OCI-LY7 (cell line): Measurements from ENCODE around the gene NLN. TPM values are rescaled to one million over a fixed set of nuclear protein-coding genes. Genes with fewer than 3 reads are reported as not detected.

Experiments
- BruUV-seq: library from RNA; stranded (reverse); fragments of 400-500 nt; replicated peaks from 2 replicates; lab custom pipeline; 2021; lab: Mats Ljungman, UMichigan
- CTCF ChIA-PET: fragments of 300-600 bp; sonication (Branson Sonifier 250); formaldehyde crosslinking; loops from one replicate; lab custom pipeline; 2022; ENCODE audit warnings: antibody characterized with exemption; ENCODE audit not compliant: unreplicated experiment; lab: Charles Lee
- POLR2A ChIA-PET: fragments of 300-600 bp; sonication (Branson Sonifier 250); formaldehyde crosslinking; loops from one replicate; lab custom pipeline; 2022; ENCODE audit warnings: antibody characterized with exemption; lab: Charles Lee
- DNase-seq: peaks from one replicate; pipeline ENCODE4 v3.0.0-alpha.2; 2015; ENCODE audit warnings: low spot score
- H2AFZ ChIP-seq: fragments of 200-600 bp; sonication (generic), shearing (Covaris generic); 2 replicates; pipeline ENCODE4 v1.6.1; 2014; ENCODE audit warnings: mild to moderate bottlenecking, antibody characterized with exemption, low read length, moderate library complexity
- H3K27ac ChIP-seq: fragments of 200-600 bp; sonication (generic); 2 replicates; pipeline ENCODE4 v1.5.1; 2014; ENCODE audit warnings: mixed run types, low read depth, mild to moderate bottlenecking, moderate library complexity, low read length, inconsistent platforms; ENCODE audit not compliant: poor library complexity, severe bottlenecking
- H3K36me3 ChIP-seq: fragments of 200-600 bp; sonication (generic); 2 replicates; pipeline ENCODE4 v1.6.1; 2014; ENCODE audit warnings: mild to moderate bottlenecking, antibody characterized with exemption, low read length, moderate library complexity, mixed read lengths; ENCODE audit not compliant: insufficient read depth
- H3K4me1 ChIP-seq: fragments of 200-600 bp; sonication (generic); 2 replicates; pipeline ENCODE4 v1.5.1; 2014; ENCODE audit warnings: mild to moderate bottlenecking, low read length; ENCODE audit not compliant: insufficient read depth, poor library complexity, severe bottlenecking
- H3K4me2 ChIP-seq: fragments of 200-600 bp; sonication (generic); 2 replicates; pipeline ENCODE4 v1.6.1; 2014; ENCODE audit warnings: mild to moderate bottlenecking, low read length
- H3K4me3 ChIP-seq: fragments of 200-600 bp; sonication (generic); 2 replicates; pipeline ENCODE4 v1.5.1; 2014; ENCODE audit warnings: mild to moderate bottlenecking, low read depth, low read length; ENCODE audit not compliant: poor library complexity, severe bottlenecking
- H3K79me2 ChIP-seq: fragments of 200-600 bp; sonication (generic); 2 replicates; pipeline ENCODE4 v1.6.1; 2016; ENCODE audit warnings: low read depth, mild to moderate bottlenecking, low read length, moderate library complexity, mixed read lengths; ENCODE audit not compliant: insufficient read depth
- H3K9me2 ChIP-seq: fragments of 200-600 bp; sonication (generic); 2 replicates; pipeline ENCODE4 v1.6.1; 2016; ENCODE audit warnings: mild to moderate bottlenecking, low read length, mixed read lengths; ENCODE audit not compliant: insufficient read depth
- H3K9me3 ChIP-seq: fragments of 200-600 bp; sonication (generic); 2 replicates; pipeline ENCODE4 v1.6.1; 2014; ENCODE audit warnings: mild to moderate bottlenecking, mixed run types, low read length, mixed read lengths
- H4K20me1 ChIP-seq: fragments of 200-600 bp; sonication (generic); 2 replicates; pipeline ENCODE4 v1.6.1; 2014; ENCODE audit warnings: mild to moderate bottlenecking, antibody characterized with exemption, low read length, moderate library complexity, mixed read lengths; ENCODE audit not compliant: insufficient read depth
- EZH2phosphoT487 ChIP-seq: fragments of 200-600 bp; sonication (generic); IDR thresholded peaks from 2 replicates; pipeline ENCODE4 v1.6.1; 2018; ENCODE audit warnings: low read depth, borderline replicate concordance, mild to moderate bottlenecking, mixed run types, antibody characterized with exemption, low read length, moderate library complexity, mixed read lengths
- intact Hi-C: fragments of 100-400 bp; cut with micrococcal nuclease; formaldehyde crosslinking; loops from one replicate; pipeline ENCODE4 v1.10.0; 2022; ENCODE audit not compliant: unreplicated experiment
- total RNA-seq, 2 experiments: library from RNA; depleted of rRNA in 1 of 2; stranded (reverse); fragments of >200 nt in 1 of 2; shearing (Covaris generic) in 1 of 2; gene quantifications; 2 replicates each; pipeline ENCODE4 v1.2.3, GENCODE V29; 2014 to 2022
- TF ChIP-seq, protein P1 (sequence below): fragments of 200-600 bp; sonication (generic); conservative IDR thresholded peaks from 2 replicates; pipeline ENCODE4 v1.5.1; 2014; ENCODE audit warnings: mild to moderate bottlenecking, antibody characterized with exemption, low read length, moderate library complexity, mixed read lengths

NLN gene
- total RNA-seq, 2 experiments from 2014 or later = 14.9 to 26.0 TPM

DNA sequence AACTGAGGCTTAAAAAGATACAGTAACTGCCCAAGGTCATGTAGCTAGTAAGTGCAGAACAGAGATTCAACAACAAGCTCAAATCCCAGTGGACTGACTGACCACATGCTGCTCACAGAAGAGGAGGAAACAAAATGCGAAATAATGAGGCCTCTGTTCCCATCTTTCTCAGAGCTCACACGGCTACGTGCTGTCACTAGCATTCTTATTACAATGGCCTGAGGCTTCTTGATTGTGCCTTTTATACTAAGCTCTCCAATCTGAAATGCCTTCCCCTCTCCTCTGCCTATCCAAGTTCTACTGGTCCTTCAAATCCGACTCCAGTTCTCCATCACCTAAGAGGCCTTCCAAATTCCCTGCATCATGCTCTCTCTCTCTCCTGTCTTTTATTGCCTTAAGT is 26.1 kb upstream of the NLN start:
- POLR2A ChIA-PET = interaction anchor here (1.0 kb wide), 2 partner anchors 15 to 20 kb away, joined by 3 read pairs; no protein-coding TSS in a partner anchor
- Histone ChIP-seq H3K4me2 (no peak overlapping the region), H3K9me3 (no peaks in the 10 kb centered on the region), H3K27ac (no peak overlapping the region), H3K36me3 (peaks cover 33% of the 10 kb centered on the region), H3K9me2 (no peaks in the 10 kb centered on the region), H2AFZ (no peak overlapping the region), H3K4me3 (no peak overlapping the region), H3K4me1 (peaks cover 22% of the 10 kb centered on the region), H3K79me2 (no peaks in the 10 kb centered on the region), H4K20me1 (no peaks in the 10 kb centered on the region)
- no peak for DNase-seq
- CTCF ChIA-PET = no interaction called here
- no TSS peak for BruUV-seq
- intact Hi-C loops = no loop called here
- TF ChIP-seq EZH2phosphoT487 = no peak
- TF ChIP-seq, protein P1, sequence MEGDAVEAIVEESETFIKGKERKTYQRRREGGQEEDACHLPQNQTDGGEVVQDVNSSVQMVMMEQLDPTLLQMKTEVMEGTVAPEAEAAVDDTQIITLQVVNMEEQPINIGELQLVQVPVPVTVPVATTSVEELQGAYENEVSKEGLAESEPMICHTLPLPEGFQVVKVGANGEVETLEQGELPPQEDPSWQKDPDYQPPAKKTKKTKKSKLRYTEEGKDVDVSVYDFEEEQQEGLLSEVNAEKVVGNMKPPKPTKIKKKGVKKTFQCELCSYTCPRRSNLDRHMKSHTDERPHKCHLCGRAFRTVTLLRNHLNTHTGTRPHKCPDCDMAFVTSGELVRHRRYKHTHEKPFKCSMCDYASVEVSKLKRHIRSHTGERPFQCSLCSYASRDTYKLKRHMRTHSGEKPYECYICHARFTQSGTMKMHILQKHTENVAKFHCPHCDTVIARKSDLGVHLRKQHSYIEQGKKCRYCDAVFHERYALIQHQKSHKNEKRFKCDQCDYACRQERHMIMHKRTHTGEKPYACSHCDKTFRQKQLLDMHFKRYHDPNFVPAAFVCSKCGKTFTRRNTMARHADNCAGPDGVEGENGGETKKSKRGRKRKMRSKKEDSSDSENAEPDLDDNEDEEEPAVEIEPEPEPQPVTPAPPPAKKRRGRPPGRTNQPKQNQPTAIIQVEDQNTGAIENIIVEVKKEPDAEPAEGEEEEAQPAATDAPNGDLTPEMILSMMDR = no peak

DNA sequence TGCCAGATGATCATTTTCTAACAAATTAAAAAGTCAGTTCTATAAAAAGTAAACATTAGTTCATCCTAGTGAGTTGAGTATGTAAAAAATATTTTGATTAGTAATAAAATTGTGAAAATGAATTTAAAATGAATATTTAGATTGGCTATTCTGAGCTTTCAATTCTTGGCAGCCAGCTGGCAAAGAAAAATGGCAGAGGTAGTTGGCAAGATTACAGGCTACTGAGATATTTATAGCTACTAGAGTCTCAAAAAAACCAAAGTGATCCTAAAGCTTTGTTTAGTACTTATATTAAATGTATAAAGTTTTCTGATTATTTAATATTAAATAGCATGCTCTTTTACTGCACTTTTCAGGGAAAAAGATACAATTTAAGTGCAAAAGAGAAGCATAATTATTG is 25.1 kb upstream of the NLN start:
- no TSS peak for BruUV-seq
- no peak overlapping the region for H3K4me2 ChIP-seq
- no peak for TF ChIP-seq EZH2phosphoT487
- TF ChIP-seq, protein P1 = no peak
- H3K4me1 ChIP-seq = peaks cover 22% of the 10 kb centered on the region
- no peaks in the 10 kb centered on the region for H3K9me3 ChIP-seq
- no peaks in the 10 kb centered on the region for H3K9me2 ChIP-seq
- no peak overlapping the region for H3K27ac ChIP-seq
- intact Hi-C loops = no loop called here
- POLR2A ChIA-PET = interaction anchor here (1.0 to 1.4 kb wide), 3 partner anchors 19 to 134 kb away, joined by 3 to 4 read pairs (median 3); no protein-coding TSS in a partner anchor
- H3K36me3 ChIP-seq = peaks cover 32% of the 10 kb centered on the region
- no peaks in the 10 kb centered on the region for H4K20me1 ChIP-seq
- no peak overlapping the region for H3K4me3 ChIP-seq
- H3K79me2 ChIP-seq = no peaks in the 10 kb centered on the region
- DNase-seq = no peak
- H2AFZ ChIP-seq = no peak overlapping the region
- CTCF ChIA-PET = no interaction called here

DNA sequence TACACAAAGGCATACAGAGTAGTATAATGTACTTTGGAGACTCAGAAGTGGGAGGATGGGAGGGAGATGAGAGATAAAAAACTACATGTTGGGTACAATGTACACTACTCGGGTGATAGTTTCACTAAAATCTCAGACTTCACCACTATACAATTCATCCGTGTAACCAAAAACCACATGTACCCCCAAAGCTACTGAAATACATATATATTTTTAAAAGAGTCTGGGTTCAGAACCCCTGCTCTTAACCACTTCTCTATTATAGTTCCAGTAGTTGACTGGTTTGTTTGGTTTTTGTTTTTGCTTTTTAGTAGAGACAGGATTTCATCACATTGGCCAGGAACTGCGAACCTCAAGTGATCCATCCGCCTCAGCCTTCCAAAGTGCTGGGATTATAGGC is 22.7 kb upstream of the NLN start:
- Histone ChIP-seq H4K20me1 (no peaks in the 10 kb centered on the region), H3K9me3 (no peaks in the 10 kb centered on the region), H3K4me3 (no peak overlapping the region), H3K9me2 (no peaks in the 10 kb centered on the region), H3K4me1 (peaks cover 22% of the 10 kb centered on the region), H3K36me3 (peaks cover 50% of the 10 kb centered on the region), H2AFZ (no peak overlapping the region), H3K27ac (no peak overlapping the region), H3K4me2 (no peak overlapping the region), H3K79me2 (no peaks in the 10 kb centered on the region)
- BruUV-seq = no TSS peak
- DNase-seq = no peak
- CTCF ChIA-PET = no interaction called here
- TF ChIP-seq, protein P1 = no peak
- TF ChIP-seq EZH2phosphoT487 = no peak
- POLR2A ChIA-PET = no interaction called here
- intact Hi-C loops = no loop called here
